ENCODE measurements around the gene FOXF2. TPM values are rescaled to one million over a fixed set of nuclear protein-coding genes. Genes with fewer than 3 reads are reported as not detected.
"Not testable (repeated sequence)": the region's sequence is repeated elsewhere in the genome, so short reads cannot be mapped to it uniquely, and the experiment has no call there.

FOXF2 gene
- total RNA-seq, result under 1 TPM in 1 of 3 donors, not detected in 2; 0.08 TPM

- peak in 1 of 2 donors; percentile 10 for ATAC-seq
- Mint-ChIP-seq H3K36me3 (ENCODE audit: insufficient read depth) (no peaks in the 10 kb centered on the region), H3K4me1 (ENCODE audit: low read depth) (peaks cover 26% of the 10 kb centered on the region), H3K27me3 (ENCODE audit: low read depth) (peaks cover 75% of the 10 kb centered on the region), H3K4me3 (peak within 1 kb of the TSS; percentile 72), H3K9me3 (no peaks in the 10 kb centered on the region)
- no peak for DNase-seq
Observed at GRCh38 chr6:1389369-1390132, at the start of gene FOXF2. Gene FOXF2 (plus strand): TSS chr6:1389576. CDS start chr6:1389948, 372 bp downstream.

- DNase-seq (no peak), ATAC-seq (no peak)
- peaks cover 26% of the 10 kb centered on the region for H3K9me3 Mint-ChIP-seq
- no peaks in the 10 kb centered on the region for H3K36me3 Mint-ChIP-seq (ENCODE audit: insufficient read depth)
- peaks cover 52% of the 10 kb centered on the region for H3K27me3 Mint-ChIP-seq (ENCODE audit: low read depth)
- no peak overlapping the region for H3K4me3 Mint-ChIP-seq
- H3K4me1 Mint-ChIP-seq (ENCODE audit: low read depth), result no peaks in the 10 kb centered on the region
Observed at GRCh38 chr6:1346101-1346500, 43.3 kb upstream of the FOXF2 start.

- DNase-seq, result no peak
- peaks cover 31% of the 10 kb centered on the region for H3K9me3 Mint-ChIP-seq
- H3K4me3 Mint-ChIP-seq, result no peak overlapping the region
- H3K36me3 Mint-ChIP-seq (ENCODE audit: insufficient read depth), result no peaks in the 10 kb centered on the region
- peaks cover 50% of the 10 kb centered on the region for H3K27me3 Mint-ChIP-seq (ENCODE audit: low read depth)
- H3K4me1 Mint-ChIP-seq (ENCODE audit: low read depth), result no peaks in the 10 kb centered on the region
- ATAC-seq, result no peak
Observed at GRCh38 chr6:1346558-1347091, 42.8 kb upstream of the FOXF2 start.

- H3K27me3 Mint-ChIP-seq (ENCODE audit: low read depth), result peaks cover 50% of the 10 kb centered on the region
- ATAC-seq, result no peak
- no peaks in the 10 kb centered on the region for H3K36me3 Mint-ChIP-seq (ENCODE audit: insufficient read depth)
- H3K9me3 Mint-ChIP-seq, result peaks cover 36% of the 10 kb centered on the region
- H3K4me3 Mint-ChIP-seq, result no peak overlapping the region
- no peak for DNase-seq
- no peaks in the 10 kb centered on the region for H3K4me1 Mint-ChIP-seq (ENCODE audit: low read depth)
Observed at GRCh38 chr6:1347161-1347560, 42.2 kb upstream of the FOXF2 start.

GRCh38 chr6:1348675-1349074 is 40.7 kb upstream of the FOXF2 start:
- peaks cover 40% of the 10 kb centered on the region for H3K9me3 Mint-ChIP-seq
- no peaks in the 10 kb centered on the region for H3K4me1 Mint-ChIP-seq (ENCODE audit: low read depth)
- peaks cover 63% of the 10 kb centered on the region for H3K27me3 Mint-ChIP-seq (ENCODE audit: low read depth)
- no peak overlapping the region for H3K4me3 Mint-ChIP-seq
- no peak for ATAC-seq
- H3K36me3 Mint-ChIP-seq (ENCODE audit: insufficient read depth), result no peaks in the 10 kb centered on the region
- DNase-seq, result no peak

- no peaks in the 10 kb centered on the region for H3K36me3 Mint-ChIP-seq (ENCODE audit: insufficient read depth)
- H3K27me3 Mint-ChIP-seq (ENCODE audit: low read depth), result peaks cover 63% of the 10 kb centered on the region
Observed at GRCh38 chr6:1349655-1350054, 39.7 kb upstream of the FOXF2 start.

GRCh38 chr6:1351381-1352008 is 37.9 kb upstream of the FOXF2 start:
- H3K27me3 Mint-ChIP-seq (ENCODE audit: low read depth), result peaks cover 58% of the 10 kb centered on the region
- H3K36me3 Mint-ChIP-seq (ENCODE audit: insufficient read depth), result no peaks in the 10 kb centered on the region
- H3K9me3 Mint-ChIP-seq, result peaks cover 25% of the 10 kb centered on the region
- DNase-seq (no peak), ATAC-seq (no peak)
- H3K4me3 Mint-ChIP-seq, result no peak overlapping the region
- no peaks in the 10 kb centered on the region for H3K4me1 Mint-ChIP-seq (ENCODE audit: low read depth)

More at GRCh38 chr6:1349655-1350054, 39.7 kb upstream of the FOXF2 start:
- ATAC-seq, result no peak
- Mint-ChIP-seq H3K9me3 (peaks cover 30% of the 10 kb centered on the region), H3K4me3 (no peak overlapping the region), H3K4me1 (ENCODE audit: low read depth) (no peaks in the 10 kb centered on the region)
- no peak for DNase-seq

- H3K36me3 Mint-ChIP-seq (ENCODE audit: insufficient read depth); ATAC-seq; H3K4me1 Mint-ChIP-seq (ENCODE audit: low read depth); DNase-seq; H3K4me3 Mint-ChIP-seq: not testable (repeated sequence)
- Mint-ChIP-seq H3K27me3 (ENCODE audit: low read depth) (peaks cover 44% of the 10 kb centered on the region), H3K9me3 (peaks cover 25% of the 10 kb centered on the region)
Observed at GRCh38 chr6:1355068-1355467, 34.3 kb upstream of the FOXF2 start.

- not testable (repeated sequence) for H3K4me1 Mint-ChIP-seq (ENCODE audit: low read depth); DNase-seq; H3K4me3 Mint-ChIP-seq; H3K36me3 Mint-ChIP-seq (ENCODE audit: insufficient read depth); ATAC-seq; H3K9me3 Mint-ChIP-seq
- peaks cover 44% of the 10 kb centered on the region for H3K27me3 Mint-ChIP-seq (ENCODE audit: low read depth)
Observed at GRCh38 chr6:1361717-1362116, 27.7 kb upstream of the FOXF2 start.

GRCh38 chr6:1362643-1363042 is 26.7 kb upstream of the FOXF2 start:
- Mint-ChIP-seq H3K4me1 (ENCODE audit: low read depth) (no peaks in the 10 kb centered on the region), H3K9me3 (no peaks in the 10 kb centered on the region), H3K27me3 (ENCODE audit: low read depth) (peaks cover 42% of the 10 kb centered on the region), H3K36me3 (ENCODE audit: insufficient read depth) (no peaks in the 10 kb centered on the region), H3K4me3 (no peak overlapping the region)
- ATAC-seq, result no peak
- no peak for DNase-seq

GRCh38 chr6:1363298-1363697 is 26.1 kb upstream of the FOXF2 start:
- Mint-ChIP-seq H3K27me3 (ENCODE audit: low read depth) (peaks cover 48% of the 10 kb centered on the region), H3K9me3 (no peaks in the 10 kb centered on the region), H3K4me1 (ENCODE audit: low read depth) (no peaks in the 10 kb centered on the region)

GRCh38 chr6:1363729-1364572 is 25.4 kb upstream of the FOXF2 start:
- Mint-ChIP-seq H3K27me3 (ENCODE audit: low read depth) (peaks cover 53% of the 10 kb centered on the region), H3K4me3 (no peak overlapping the region), H3K4me1 (ENCODE audit: low read depth) (no peaks in the 10 kb centered on the region), H3K9me3 (no peaks in the 10 kb centered on the region), H3K36me3 (ENCODE audit: insufficient read depth) (no peaks in the 10 kb centered on the region)
- ATAC-seq (no peak), DNase-seq (no peak)

More at GRCh38 chr6:1363298-1363697, 26.1 kb upstream of the FOXF2 start:
- no peaks in the 10 kb centered on the region for H3K36me3 Mint-ChIP-seq (ENCODE audit: insufficient read depth)
- H3K4me3 Mint-ChIP-seq, result no peak overlapping the region
- DNase-seq, result no peak
- no peak for ATAC-seq

GRCh38 chr6:1364791-1365190 is 24.6 kb upstream of the FOXF2 start:
- no peaks in the 10 kb centered on the region for H3K4me1 Mint-ChIP-seq (ENCODE audit: low read depth)
- ATAC-seq (no peak), DNase-seq (no peak)
- no peaks in the 10 kb centered on the region for H3K9me3 Mint-ChIP-seq
- H3K27me3 Mint-ChIP-seq (ENCODE audit: low read depth), result peaks cover 56% of the 10 kb centered on the region
- H3K4me3 Mint-ChIP-seq, result no peak overlapping the region
- no peaks in the 10 kb centered on the region for H3K36me3 Mint-ChIP-seq (ENCODE audit: insufficient read depth)

- no peak for ATAC-seq
- DNase-seq, result no peak
- Mint-ChIP-seq H3K9me3 (no peaks in the 10 kb centered on the region), H3K4me3 (no peak overlapping the region), H3K27me3 (ENCODE audit: low read depth) (peaks cover 52% of the 10 kb centered on the region), H3K4me1 (ENCODE audit: low read depth) (no peaks in the 10 kb centered on the region), H3K36me3 (ENCODE audit: insufficient read depth) (no peaks in the 10 kb centered on the region)
Observed at GRCh38 chr6:1365686-1366085, 23.7 kb upstream of the FOXF2 start.
